ENCODE data around the gene CCDC88C.

CCDC88C gene

DNA sequence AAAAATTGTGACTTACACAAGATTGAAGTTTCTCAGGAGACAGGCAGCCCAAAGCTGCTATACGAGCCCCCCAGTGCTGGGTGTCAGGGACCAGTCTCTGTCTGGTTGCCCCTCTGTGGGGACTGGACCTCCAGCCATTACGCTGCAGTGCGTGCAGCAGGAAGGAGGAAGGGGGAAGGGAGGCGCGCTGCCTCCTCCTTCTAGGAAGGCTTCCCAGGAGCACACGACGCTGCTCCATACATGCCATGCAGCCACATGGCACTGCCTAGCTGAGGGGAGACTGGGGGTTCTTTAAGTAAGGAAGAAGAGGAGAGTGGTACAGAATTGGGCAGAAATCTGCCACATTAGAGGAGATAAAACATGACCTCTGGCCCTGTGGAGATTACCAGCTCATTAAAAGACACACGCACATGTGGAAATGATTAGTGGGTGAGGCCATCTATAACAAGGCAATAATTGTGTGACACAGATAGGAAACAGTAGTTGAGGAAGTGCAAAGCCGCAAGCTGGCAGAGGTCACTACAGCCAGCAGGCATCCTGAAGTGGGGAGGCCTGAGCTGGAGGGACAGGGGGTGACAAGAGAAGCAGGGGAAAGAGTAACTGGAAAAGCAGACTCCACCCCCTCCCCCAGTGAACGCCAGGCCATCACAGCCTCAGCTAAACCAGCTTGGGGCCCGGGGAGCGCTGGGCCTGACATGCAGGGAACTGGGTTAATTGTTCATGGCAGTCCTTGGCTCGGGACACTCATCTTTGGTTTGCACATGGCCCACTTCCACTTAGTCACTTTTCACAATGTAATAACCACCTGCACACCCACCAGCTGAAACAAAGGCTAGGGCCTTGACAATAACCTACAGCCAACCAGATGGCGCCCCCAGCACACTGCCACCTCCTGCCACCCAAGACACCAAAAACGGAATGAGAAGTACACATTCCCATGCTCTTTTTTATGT is 39.6 kb downstream of the CCDC88C start:
- DNase-seq (ENCODE audit: low spot score), result no peak

DNA sequence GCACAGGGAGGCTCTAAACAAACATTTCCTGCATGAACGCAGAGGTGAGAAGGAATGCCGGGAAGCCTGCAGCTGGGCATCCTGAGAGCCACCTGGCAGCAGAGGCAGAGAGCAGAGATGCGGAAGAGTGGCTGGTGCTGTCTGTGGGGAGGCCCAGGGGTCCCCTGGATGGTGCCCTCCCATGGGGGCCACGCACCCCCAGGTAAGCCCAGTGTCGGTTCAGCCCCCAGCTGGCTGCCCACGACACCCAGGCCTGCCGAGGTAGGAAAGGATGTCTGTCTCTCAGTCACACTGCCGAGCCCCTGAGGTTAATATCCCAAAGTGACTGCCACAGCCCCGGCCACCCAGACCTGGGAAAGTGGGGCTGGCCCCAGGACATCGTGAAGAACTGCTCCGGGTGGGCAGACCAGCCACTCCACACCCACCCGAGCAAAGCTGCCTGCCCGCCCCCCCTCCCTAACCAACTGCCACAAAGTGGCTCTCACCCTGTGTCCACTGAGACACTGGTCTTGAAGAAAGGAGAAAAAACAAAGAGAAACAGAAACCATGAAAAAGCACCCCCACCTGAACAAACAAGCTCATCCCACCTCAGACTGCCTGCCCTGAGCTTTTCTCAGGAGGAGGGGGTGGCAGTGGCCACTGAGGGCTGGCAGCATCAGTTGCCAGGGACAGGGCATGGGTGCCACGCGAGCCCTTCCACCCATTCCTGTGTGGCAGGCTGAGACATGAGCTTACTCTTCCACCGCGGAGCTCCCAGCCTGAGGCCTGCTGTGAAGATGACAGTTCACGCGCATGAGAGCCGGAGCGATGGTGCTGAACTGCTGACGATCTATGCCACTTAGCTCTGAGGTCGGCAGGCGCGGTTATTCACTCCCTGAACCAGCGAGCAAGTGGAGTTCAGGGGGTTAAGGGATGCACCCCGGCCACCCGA is 40.8 kb downstream of the CCDC88C start:
- no peak for DNase-seq (ENCODE audit: low spot score)

DNA sequence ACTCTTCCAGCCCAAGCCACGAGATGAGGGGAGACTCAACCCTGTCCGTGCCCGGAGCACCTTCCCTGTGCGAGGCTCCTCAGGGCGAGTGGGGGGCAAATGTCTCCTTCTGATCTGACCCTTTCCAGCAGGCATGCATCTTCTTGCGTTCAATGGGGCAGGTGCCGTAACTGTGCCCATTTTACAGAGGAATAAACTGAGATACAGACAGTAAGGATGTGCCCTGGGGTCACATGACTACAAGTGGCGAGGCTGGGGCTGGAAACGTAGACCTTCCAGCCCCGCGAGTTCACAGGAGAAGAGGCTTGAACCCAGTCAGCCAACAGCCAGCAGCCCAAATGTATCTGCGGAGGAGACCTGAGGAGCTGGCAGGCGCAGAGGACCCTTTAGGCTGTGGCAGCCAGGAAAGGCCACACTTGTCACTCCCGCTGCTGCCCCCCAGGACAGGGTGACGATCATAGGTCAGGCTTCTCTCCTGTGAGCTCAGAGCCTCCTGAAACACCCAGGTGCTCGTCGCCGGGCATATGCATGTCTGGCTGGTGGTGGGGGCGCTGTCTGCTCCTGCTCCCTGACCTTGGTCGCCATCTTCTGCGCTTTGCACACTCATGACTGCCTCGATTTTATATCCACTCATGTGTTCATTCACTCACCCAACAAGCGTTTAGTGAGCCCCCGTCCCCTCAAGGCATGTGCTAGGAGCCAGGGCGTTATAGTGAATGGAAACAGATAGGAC is 41.7 kb downstream of the CCDC88C start:
- DNase-seq (ENCODE audit: low spot score), result no peak

DNA sequence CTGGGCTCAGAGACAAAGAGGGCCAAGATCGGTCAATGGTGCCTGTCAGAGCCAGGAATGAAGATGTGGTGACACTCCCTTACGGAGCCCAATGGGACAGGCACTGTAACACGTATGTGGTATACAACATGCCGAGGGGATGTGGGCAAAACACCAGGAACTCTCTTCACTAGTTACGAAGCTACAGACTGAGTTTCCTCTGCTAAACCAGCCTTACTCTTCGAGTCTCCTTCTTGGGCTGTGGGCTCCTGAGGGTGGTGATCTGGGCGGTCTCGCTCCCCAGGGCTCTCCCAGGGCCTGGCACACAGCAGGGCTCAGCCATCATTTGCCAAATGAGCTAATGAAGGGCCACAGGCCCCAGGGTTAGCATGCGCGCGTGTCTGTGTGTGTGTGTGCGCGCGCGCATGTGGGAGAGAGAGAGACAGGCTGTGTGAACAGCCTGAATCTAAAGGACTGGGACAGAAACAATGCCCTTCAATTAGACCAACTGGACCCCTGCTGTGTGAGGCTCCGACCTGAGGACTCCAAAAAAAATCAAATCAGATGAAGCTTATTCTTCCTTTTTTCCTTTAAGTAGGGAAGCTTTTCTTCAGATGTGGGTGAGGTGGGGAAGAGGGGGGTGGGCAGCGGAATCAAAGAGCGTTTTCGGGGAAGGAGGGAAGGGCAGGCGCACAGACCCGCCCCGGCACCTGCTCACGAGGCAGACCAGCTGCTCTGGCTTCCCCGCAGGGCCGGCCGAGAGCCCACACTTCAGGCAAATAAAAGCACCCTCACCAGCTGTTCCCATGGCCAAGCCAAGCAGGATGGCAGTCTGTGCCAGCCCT is 42.5 kb downstream of the CCDC88C start:
- DNase-seq (ENCODE audit: low spot score), result no peak

DNA sequence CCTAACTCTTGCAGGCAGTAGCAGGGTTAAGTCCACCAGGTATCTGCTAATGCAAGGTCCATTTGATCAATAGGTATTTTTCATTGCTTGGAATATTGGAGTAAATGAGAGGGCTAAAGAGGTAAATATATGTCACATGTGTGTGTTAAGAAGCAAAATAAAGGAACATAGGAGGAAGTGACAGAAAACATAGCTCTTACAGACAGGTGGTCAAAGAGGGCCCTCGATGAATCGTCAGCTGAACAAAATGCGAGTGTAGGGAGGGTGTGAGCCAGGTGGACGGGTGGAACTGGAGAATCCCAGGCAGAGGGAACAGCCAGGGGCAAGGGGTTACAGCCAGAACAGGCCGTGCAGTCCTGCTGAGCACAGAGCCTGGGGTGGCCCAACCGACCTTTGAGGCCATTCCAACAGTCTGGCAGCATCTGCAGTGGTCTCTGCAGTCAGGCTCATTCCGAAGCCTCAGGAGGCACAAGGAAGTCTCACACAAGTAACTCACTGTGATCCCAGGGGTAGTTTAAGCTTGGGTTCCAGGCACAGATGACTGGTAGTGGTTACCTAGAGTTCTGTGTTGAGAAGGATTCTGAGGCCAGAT is 43.2 kb downstream of the CCDC88C start:
- DNase-seq (ENCODE audit: low spot score), result no peak

DNA sequence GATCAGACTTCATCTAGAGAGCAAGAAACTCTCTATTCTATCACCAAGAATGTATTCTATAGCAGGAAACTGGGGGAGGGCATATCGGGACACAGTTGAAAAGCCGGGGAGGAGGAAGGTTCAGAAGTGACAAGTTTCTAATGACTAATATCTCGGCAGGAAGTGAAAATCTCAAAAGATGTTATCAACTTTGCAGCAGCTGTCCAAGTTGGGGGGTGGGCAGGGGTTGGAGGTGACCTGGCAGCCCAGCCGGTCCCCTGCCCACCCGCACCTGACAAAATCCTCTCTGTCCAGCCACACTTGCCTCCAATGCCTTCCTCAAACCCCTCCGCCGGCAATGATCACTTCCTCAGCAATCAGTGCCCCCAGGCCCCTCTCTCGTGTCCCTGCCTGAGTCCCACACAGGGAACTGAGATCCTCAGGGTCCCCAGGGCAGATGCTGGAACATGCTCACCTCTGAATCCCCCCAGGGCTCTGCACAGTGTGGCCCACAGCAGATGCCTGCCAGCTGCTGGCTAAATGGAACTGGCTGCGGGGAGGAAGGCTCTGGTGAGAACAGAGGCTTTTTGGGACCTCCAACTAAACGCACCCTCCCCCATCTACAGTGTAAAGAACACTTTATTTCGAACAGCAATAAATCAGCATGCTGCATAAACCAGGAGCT is 43.9 kb downstream of the CCDC88C start:
- DNase-seq (ENCODE audit: low spot score), result peak; percentile 64

DNA sequence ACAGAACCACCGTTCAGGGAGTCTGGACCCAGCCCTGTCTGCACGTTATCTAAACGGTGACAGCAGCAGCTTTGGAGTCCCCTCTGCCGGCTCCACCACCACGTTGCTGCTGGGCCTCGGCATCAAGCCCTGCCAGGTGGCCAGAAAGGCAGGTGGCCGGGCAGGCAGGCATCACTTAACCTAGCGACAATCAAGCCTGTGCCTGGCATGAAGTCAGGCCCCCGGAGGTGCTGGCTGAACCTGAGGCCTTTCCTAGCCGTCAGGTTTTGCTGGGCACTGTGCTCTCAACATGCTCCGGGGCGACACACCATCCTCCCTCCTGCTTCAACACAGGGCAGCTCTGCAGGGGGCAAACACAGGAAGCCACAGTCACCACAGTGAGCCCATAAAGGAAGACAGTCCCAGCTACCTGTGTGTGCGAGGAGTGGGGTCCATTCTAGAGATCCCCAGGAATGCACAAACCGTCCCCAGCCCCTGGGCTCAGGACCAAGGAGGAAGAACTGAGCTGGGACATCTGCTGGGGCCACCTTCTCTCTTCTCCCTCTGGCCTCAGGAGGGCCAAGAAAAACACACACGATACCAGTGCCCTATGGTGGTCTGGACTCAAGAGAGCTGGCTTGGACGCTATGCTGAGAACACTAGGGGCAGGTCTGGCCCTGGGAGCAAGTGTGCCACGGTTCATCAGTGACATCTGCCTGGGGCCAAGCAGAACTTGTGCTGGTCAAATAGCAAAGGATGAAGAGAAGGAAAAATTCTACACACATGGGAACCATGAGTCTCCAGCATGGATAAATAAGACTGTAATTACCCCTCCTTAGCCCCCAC is 44.7 kb downstream of the CCDC88C start:
- no peak for DNase-seq (ENCODE audit: low spot score)

DNA sequence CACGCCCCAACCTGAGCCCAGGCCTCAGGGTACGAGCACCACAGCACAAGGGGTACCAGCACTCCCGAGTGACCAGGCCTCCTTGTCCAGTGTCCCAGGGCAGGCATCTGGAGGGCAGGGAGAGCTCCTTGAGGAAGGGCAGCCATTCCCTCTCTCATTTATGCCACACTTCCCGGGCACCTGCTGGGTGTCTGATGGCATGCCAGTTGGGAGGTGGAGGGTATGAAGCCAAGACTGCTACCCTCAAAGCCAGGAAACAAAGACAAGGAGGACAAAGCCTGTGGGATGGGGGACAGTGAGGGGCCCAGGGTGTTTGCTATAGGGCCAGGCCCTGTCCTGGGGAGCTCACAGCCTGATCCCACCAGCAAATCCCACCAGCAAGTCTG is 45.6 kb downstream of the CCDC88C start:
- no peak for DNase-seq (ENCODE audit: low spot score)

DNA sequence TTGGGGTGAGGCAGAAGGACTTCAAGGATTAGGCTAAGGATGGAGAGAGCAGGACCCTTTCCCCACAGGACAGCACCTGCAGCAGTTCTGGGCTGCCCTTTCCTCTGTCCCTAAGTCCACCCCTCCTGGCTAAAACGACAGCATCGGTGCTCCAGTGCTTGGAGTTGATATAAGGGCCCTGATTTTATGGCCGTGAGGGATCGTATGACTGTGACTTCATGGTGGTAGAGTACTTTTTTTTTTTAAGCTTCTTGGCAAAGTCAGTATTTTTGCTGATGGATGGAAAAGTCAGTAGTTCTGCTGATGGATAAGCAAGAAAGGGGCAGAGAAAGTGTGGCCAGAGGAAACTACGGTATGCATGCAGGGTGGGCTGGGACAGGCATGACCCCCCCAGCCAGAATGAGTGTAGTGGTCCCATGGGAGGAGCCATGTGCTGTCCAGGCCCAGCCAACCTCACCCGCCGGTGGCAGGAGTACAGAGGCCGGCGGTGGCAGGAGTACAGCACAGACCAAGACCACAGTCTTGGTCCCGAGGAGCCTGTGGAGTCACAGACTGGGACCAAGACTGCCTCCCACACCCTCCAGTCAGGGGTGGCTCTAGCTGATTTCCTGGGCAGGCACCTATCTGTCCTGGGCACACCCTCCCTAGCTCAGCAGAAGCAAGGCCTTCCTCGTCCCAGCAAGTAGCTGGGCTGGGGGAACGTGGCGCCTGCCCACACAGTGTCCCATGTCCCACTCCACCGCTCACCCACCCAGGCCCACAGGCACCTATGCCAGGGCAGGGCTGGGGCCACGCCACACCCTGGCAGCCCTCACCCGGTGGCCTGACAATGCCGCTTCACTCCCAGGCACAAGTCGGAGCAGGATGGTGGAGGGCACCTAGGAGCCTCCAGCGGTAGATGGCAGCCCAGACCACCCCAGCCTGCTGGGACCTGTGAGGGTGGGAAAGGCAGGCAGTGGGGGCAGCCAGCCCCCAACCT is 46.3 kb downstream of the CCDC88C start:
- DNase-seq (ENCODE audit: low spot score), result no peak

DNA sequence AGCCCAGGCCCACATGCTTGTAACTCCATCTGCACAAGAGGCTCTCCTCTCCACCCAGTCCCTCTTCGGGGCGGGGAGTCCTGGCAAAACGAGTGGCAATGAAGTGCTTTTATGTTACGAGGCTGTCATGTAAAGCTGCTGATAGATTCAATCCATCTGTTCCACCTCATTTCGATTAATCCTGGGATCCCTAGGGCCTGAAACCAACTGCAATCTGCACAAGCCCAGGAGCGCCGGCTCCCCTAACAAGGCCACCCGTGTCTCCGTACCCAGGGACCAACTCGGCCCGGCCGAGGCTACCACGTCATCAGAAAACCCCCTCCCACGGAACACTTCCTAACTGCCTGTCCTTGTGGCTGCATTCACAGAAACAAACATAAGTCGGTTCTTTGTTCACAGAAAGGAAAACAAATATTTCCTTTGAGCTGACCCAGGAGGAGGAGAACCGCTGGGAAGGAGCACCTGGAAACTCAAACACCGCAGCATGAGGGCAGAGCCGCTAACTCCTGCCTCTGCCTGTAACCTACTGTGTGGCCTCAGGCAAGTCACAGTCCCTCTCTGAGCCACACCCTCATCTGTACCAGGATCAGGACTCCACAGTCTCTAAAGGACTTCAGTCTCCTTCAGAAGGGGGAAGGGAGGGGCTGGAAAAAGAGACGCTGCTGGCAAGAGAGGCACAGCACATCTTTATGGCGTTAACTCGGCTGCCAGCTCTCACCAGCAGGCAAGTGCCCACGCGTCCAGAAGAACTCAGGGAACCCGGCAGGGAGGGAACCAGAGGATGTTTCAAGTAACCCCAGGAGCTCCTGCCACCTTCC is 47.8 kb downstream of the CCDC88C start:
- DNase-seq (ENCODE audit: low spot score), result no peak

DNA sequence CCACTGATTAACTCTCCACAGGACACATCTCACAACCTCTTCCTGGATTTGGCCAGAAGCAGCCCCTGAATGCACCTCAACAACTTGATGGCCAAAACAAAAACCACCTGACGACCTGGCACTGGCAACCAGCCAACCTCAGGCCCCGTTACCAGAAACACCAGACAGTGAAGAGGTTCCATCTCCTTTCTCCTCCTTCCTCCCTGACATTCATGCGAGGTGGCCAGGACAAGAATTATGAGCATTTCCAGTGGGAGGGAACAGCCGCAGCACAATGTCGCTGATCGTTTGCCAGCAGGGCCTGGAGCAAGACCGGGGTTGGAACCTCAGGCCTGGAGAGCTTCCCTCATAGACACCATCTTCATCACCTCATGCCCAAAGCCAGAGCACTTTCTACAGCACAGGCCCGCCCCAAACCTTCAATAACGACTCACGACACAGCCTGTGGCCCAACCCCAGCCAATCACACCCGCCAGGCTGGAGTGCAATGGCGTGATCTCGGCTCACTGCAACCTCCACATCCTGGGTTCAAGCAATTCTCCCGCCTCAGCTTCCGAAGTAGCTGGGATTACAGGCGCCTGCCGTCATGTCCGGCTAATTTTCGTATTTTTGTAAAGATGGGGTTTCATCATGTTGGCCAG is 48.7 kb downstream of the CCDC88C start:
- no peak for DNase-seq (ENCODE audit: low spot score)

DNA sequence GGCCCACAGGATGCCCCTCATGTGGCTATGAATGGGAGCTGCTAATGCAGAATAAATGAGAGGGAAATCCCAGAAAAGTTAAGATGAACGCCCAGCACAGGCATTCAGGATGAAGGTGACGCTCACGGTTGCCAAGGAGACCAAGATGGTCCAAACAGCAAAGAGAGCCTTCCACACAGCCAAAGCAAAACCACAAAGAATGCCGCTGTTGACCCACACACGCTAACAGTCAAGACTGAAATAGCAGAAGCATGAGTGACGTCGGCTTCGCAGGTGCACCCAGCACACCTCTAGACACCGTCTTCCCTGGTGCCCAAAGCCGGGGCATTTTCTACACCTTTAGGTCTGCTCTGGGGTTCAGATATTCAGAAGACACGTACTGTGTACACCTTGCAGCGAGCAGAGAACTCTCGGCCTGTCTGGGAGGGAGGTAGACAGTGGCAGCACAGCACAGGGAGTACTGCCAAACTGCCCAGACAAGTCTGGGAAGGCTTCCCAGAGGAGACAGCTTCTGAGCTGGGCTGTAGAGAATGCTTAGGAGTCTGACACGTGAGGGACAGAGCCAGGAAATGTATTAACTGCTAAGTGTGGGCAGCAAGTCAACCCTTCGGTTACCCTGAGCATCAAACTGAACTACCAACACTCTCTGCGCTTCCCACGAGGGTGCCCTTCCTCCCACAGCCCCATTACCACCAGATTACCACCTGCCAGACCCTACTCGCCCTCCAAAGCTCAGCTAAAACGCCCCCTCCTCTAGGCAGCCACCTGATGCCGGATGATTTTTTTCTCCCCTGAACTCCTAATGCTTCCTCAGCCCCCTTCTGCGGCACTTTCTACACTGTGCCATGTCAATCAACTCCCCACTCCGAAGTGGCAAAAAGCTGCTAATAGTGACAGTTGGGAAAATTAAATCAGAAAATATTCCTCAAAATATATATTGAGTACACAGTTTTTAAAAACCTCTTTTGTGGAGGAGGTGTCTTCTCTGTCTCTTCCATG is 50.1 kb downstream of the CCDC88C start:
- peak; percentile 61 for DNase-seq (ENCODE audit: low spot score)

DNA sequence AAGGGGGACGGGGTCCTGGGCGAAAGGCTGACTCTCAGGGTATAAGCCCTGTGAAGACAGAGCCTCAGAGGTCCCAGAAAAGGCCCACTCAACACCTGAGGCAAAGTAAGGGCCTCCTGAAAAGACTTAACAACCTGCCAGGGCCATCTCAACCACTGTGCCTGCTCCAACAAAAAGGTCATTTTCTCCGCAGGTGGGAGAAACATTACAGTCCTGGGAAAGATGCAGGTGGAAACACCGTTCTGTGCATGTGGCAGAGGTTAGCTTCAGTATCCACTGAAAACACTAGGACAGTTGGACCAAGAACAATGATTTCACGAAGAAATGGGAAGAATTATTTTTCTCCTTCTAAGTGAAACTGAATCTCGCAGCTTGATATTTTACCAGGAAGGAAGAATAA is 50.9 kb downstream of the CCDC88C start:
- DNase-seq (ENCODE audit: low spot score), result no peak

DNA sequence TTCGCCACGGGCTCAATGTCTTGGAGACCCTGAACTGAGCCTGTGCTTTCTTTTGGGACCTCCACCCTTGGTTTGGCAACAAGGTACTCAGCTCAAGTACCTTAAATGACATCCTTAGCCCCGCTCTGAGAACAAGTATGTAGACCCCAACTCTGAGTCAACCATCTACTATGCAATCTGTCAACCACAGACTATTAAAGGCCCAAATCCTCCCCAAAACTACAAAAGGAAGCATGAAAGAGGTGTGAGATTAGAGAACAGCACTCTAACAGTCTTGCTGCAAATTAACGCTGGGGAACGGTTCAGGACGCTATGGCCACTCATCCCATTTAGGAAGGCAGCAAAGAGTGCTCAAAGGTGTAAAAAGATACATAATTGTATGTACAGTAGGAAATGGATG is 52.1 kb downstream of the CCDC88C start:
- DNase-seq (ENCODE audit: low spot score), result no peak

DNA sequence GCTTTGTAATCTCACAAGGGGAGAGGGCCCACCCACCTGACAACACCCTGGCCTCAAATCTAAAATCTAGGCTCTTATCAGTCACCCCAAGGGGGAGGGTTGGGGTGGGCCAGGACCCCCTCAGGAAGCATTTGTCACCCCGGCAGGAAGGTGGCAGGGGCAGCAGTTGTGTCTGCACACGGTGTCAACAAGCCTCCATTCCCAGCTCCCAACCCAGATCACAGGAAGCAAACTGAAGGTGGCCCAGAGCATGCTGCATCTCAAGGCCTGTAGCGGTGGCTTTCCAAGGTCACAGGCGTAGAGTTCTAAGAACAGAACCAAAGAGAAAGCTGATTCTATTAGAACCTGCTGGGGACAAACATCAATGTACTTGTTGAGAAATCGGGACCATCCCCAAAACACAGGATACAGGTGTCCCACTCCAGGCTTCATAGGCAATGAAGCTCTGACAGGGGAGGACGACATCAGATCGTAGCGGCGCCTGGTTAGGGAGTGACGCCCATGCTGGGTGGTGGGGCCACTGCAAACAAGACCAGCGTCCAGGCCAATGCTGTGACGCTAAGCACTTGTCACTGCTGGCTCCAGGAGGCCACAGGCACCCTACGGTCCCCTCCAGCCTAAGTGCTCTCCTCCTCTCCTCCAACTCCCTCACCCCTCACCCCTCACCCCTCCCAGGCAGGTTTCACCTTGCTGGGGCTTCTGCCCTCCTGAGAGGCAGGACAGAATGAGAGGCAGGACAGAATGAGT is 52.9 kb downstream of the CCDC88C start:
- DNase-seq (ENCODE audit: low spot score), result no peak

Data from putamen (tissue), 1 donor.